K562 (cell line): Measurements from ENCODE around the gene RNF17. TPM values are rescaled to one million over a fixed set of nuclear protein-coding genes. Genes with fewer than 3 reads are reported as not detected.

ENCODE experiments used
- ATAC-seq: fragments of 200-7000 bp; cut with Tn5 transposase; 3 replicates; pipeline ENCODE4 v1.9.1; 2020; ENCODE audit warnings: moderate library complexity
- BruUV-seq: library from RNA; stranded (reverse); fragments of 400-500 nt; replicated peaks from 2 replicates; lab custom pipeline; 2021; lab: Mats Ljungman, UMichigan
- CTCF ChIA-PET: fragments of 300-600 bp; formaldehyde crosslinking; extraction: SDS; loops from one replicate; lab custom pipeline; 2021; ENCODE audit warnings: low intra/inter-chr PET ratio; lab: Yijun Ruan, JAX
- POLR2A ChIA-PET: fragments of 300-600, 350-650 bp; sonication (Branson Sonifier 250); formaldehyde crosslinking; extraction: SDS; loops from one replicate; lab custom pipeline; 2021; ENCODE audit warnings: antibody characterized with exemption, inconsistent platforms; lab: Yijun Ruan, JAX
- DNase-seq, 4 experiments: peaks; one replicate each; pipeline versions ENCODE4 v3.0.0 to v3.0.0-alpha.2; 2011 to 2018; ENCODE audit warnings: low spot score in 3 of 4, mixed read lengths in 3 of 4; ENCODE audit errors: extremely low read depth in 1 of 4
- FAIRE-seq: peaks from 2 replicates; lab custom pipeline; 2011; peaks lifted over from hg19 to GRCh38; lab: Jason Lieb, UNC
- H2AFZ ChIP-seq: 2 replicates; pipeline ENCODE4 v1.6.0; 2011; ENCODE audit warnings: low read depth, low read length, control low read depth, inconsistent platforms
- H3K27ac ChIP-seq: fragments of 200-600 bp; 3 replicates; pipeline ENCODE4 v1.8.0; 2011; ENCODE audit warnings: low read depth, mild to moderate bottlenecking, control low read depth, inconsistent platforms, low read length, moderate library complexity, mixed read lengths; ENCODE audit errors: extremely low read depth
- H3K27me3 ChIP-seq, 2 experiments: fragments of 300-600 bp in 1 of 2; 2 replicates in 1 of 2; 3 replicates in 1 of 2; pipeline versions ENCODE4 v1.6.0 to v1.8.0; 2011; ENCODE audit warnings: inconsistent platforms in 2 of 2, low read length in 2 of 2, mild to moderate bottlenecking in 1 of 2, mixed read lengths in 1 of 2, moderate library complexity in 1 of 2; ENCODE audit not compliant: control insufficient read depth in 2 of 2, insufficient read depth in 2 of 2
- H3K36me3 ChIP-seq: fragments of 300-600 bp; 3 replicates; pipeline ENCODE4 v1.8.0; 2011; ENCODE audit warnings: mild to moderate bottlenecking, low read length, inconsistent platforms; ENCODE audit not compliant: control insufficient read depth, insufficient read depth
- H3K4me1 ChIP-seq, 2 experiments: fragments of 200-600 bp in 1 of 2; replicated peaks in 1 of 2; 2 replicates in 1 of 2; 3 replicates in 1 of 2; pipeline versions ENCODE4 v1.5.1 to v1.8.0; 2011; ENCODE audit warnings: inconsistent platforms in 2 of 2, low read length in 2 of 2, mild to moderate bottlenecking in 1 of 2, mixed read lengths in 1 of 2, moderate library complexity in 1 of 2; ENCODE audit not compliant: control insufficient read depth in 2 of 2, insufficient read depth in 2 of 2
- H3K4me2 ChIP-seq: 2 replicates; pipeline ENCODE4 v1.6.1; 2011; ENCODE audit warnings: low read length, control low read depth, inconsistent platforms, mixed read lengths; ENCODE audit not compliant: insufficient read depth
- H3K4me3 ChIP-seq: fragments of 200-600 bp; sonication (generic), shearing (Covaris generic); 2 replicates; pipeline ENCODE4 v1.5.1; 2016; ENCODE audit warnings: control low read depth, inconsistent platforms
- H3K79me2 ChIP-seq: fragments of 200-600 bp; 3 replicates; pipeline ENCODE4 v1.8.0; 2011; ENCODE audit warnings: low read length, inconsistent platforms; ENCODE audit not compliant: control insufficient read depth, insufficient read depth
- H3K9ac ChIP-seq, 2 experiments: 2 replicates each; pipeline versions ENCODE4 v1.6.0 to v1.6.1; 2011; ENCODE audit warnings: low read depth in 2 of 2, low read length in 2 of 2, control low read depth in 1 of 2, inconsistent platforms in 1 of 2, mild to moderate bottlenecking in 1 of 2, mixed read lengths in 1 of 2; ENCODE audit not compliant: insufficient read depth in 1 of 2
- H3K9me1 ChIP-seq: one replicate; pipeline ENCODE4 v1.6.0; 2011; ENCODE audit warnings: inconsistent platforms, mild to moderate bottlenecking, low read length, moderate library complexity; ENCODE audit not compliant: control insufficient read depth, insufficient read depth
- H3K9me3 ChIP-seq: replicated peaks from 2 replicates; pipeline ENCODE4 v1.5.1; 2011; ENCODE audit warnings: low read depth, low read length, inconsistent platforms; ENCODE audit not compliant: control insufficient read depth, insufficient read depth
- H4K20me1 ChIP-seq: replicated peaks from 2 replicates; pipeline ENCODE4 v1.6.1; 2011; ENCODE audit warnings: low read length, inconsistent platforms, mixed read lengths; ENCODE audit not compliant: control insufficient read depth, insufficient read depth
- SMARCC2 ChIP-seq: fragments of 450-650 bp; IDR thresholded peaks from 2 replicates; pipeline ENCODE4 v1.6.1; 2017; ENCODE audit warnings: antibody characterized with exemption, moderate library complexity, mild to moderate bottlenecking, low read depth
- SMARCE1 ChIP-seq: fragments of 450-650 bp; IDR thresholded peaks from 2 replicates; pipeline ENCODE4 v1.7.1; 2016; ENCODE audit warnings: mild to moderate bottlenecking
- SOX6 ChIP-seq: fragments of 450-650 bp; IDR thresholded peaks from 2 replicates; pipeline ENCODE4 v1.6.1; 2014; ENCODE audit warnings: mild to moderate bottlenecking
- STAT5B ChIP-seq: fragments of 250-450 bp; sonication (Bioruptor Pico); IDR thresholded peaks from 2 replicates; pipeline ENCODE4 v1.8.0; 2021; ENCODE audit warnings: mild to moderate bottlenecking, inconsistent platforms
- TCF7 ChIP-seq: sonication (generic); IDR thresholded peaks from 2 replicates; pipeline ENCODE4 v1.6.1; 2016; ENCODE audit warnings: antibody characterized with exemption, borderline replicate concordance
- THRAP3 ChIP-seq: fragments of 450-650 bp; IDR thresholded peaks from 2 replicates; pipeline ENCODE4 v1.6.1; 2016; ENCODE audit warnings: mild to moderate bottlenecking, inconsistent platforms, borderline replicate concordance
- U2AF1 ChIP-seq: fragments of 200-400 bp; formaldehyde crosslinking; optimal IDR thresholded peaks from 2 replicates; pipeline ENCODE3; 2017; ENCODE audit warnings: mild to moderate bottlenecking, low read depth, low read length, moderate library complexity
- ZFX ChIP-seq: sonication (generic); formaldehyde crosslinking; IDR thresholded peaks from 2 replicates; pipeline ENCODE4 v1.8.0; 2022; ENCODE audit warnings: mild to moderate bottlenecking, missing genetic modification reagents, moderate library complexity
- ZNF165 ChIP-seq: fragments of 250-450 bp; sonication (Bioruptor Pico); IDR thresholded peaks from 2 replicates; pipeline ENCODE4 v1.4.0; 2020; ENCODE audit warnings: borderline replicate concordance
- ZNF263 ChIP-seq: sonication (generic); formaldehyde crosslinking; IDR thresholded peaks from 2 replicates; pipeline ENCODE4 v1.8.0; 2022; ENCODE audit warnings: mild to moderate bottlenecking, missing genetic modification reagents, borderline replicate concordance
- WGBS: fragments of 100-300 bp; shearing (Covaris generic); methylation state at CpG from one replicate; pipeline ENCODE4 v1.1.6; 2016; ENCODE audit warnings: low coverage, mixed read lengths; ENCODE audit not compliant: insufficient coverage; ENCODE audit errors: missing lambda C conversion rate; 5-methylcytosine and 5-hydroxymethylcytosine counted together
- in situ Hi-C: fragments of 300-500 bp; cut with MboI; formaldehyde crosslinking; loops from 4 replicates; pipeline ENCODE4 v1.15.0; 2018; ENCODE audit warnings: inconsistent platforms, mixed read lengths
- intact Hi-C: fragments of 100-400 bp; cut with micrococcal nuclease; formaldehyde crosslinking; loops from 2 replicates; pipeline ENCODE4 v1.14.2; 2022
- polyA plus RNA-seq, 8 experiments: library from polyadenylated mRNA; depleted of rRNA in 4 of 8; stranded (reverse) in 5 of 8; unstranded in 3 of 8; fragments of >200 nt; fragmentation: Nextera tagmentation in 2 of 8; fragmentation: Illumina TruSeq in 1 of 8; extraction: Ambion mirVana in 2 of 8; extraction: Trizol in 1 of 8; gene quantifications; 2 replicates each; pipeline versions ENCODE4 v1.2.1 to v1.2.3, GENCODE V29; 2011 to 2014; ENCODE audit warnings: inconsistent platforms in 1 of 8, missing spikeins in 1 of 8
- total RNA-seq, 7 experiments: library from RNA; depleted of rRNA in 6 of 7; stranded (reverse); fragments of >200 nt in 6 of 7; fragmentation: Illumina TruSeq in 2 of 7; extraction: Trizol in 2 of 7; gene quantifications; 2 replicates each; pipeline versions ENCODE4 v1.2.1 to v1.2.3, GENCODE V29; 2011 to 2021; ENCODE audit warnings: low replicate concordance in 1 of 7
- TF ChIP-seq, protein P1 (sequence below): sonication (generic); formaldehyde crosslinking; IDR thresholded peaks from 2 replicates; pipeline ENCODE4 v1.8.1; 2023; ENCODE audit warnings: mild to moderate bottlenecking, missing genetic modification reagents, moderate library complexity
- TF ChIP-seq, protein P2 (sequence below), 2 experiments: fragments of 450-650 bp; conservative IDR thresholded peaks; 2 replicates each; pipeline ENCODE4 v1.6.1; 2017; ENCODE audit warnings: mild to moderate bottlenecking in 2 of 2, moderate library complexity in 2 of 2
- TF ChIP-seq, protein P3 (sequence below): fragments of 250-450 bp; sonication (Bioruptor Pico); IDR thresholded peaks from 2 replicates; pipeline ENCODE4 v1.4.0; 2020; ENCODE audit warnings: mild to moderate bottlenecking, moderate library complexity
- TF ChIP-seq, protein P4 (sequence below): fragments of 450-650 bp; IDR thresholded peaks from 2 replicates; pipeline ENCODE4 v1.6.1; 2018; ENCODE audit warnings: mild to moderate bottlenecking, low read depth; ENCODE audit not compliant: partially characterized antibody
- TF ChIP-seq, protein P5 (sequence below): conservative IDR thresholded peaks from 2 replicates; pipeline ENCODE4 v1.6.1; 2011; ENCODE audit warnings: low read depth, mild to moderate bottlenecking, low read length; ENCODE audit not compliant: control insufficient read depth

RNF17 gene
- total and polyA plus RNA-seq, 9 of the 15 experiments (the other 6 are each of a cell fraction or from before 2014, with no cell fraction given), result 0.11 to 0.90 (median 0.58) TPM

DNA sequence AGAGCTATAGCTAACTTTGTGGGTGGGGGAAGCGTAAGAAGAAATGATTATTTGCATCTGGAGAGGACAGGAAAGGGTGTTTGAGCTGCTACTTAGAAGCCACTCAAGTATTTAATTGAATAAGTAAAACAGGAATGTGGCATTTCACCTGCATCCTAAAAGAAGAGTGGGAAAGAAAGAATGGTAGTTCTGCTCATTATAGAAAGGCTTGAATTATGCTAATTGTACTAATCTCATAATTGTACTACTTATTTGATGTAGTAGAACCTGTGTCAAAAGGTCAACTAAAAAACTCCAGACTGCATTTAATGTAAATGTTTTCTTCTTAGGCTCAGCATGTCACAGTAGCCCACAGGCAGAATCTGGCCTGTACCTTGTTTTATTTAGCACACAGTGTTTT, 113.6 kb downstream of the RNF17 start (continued):
- TF ChIP-seq, protein P1, sequence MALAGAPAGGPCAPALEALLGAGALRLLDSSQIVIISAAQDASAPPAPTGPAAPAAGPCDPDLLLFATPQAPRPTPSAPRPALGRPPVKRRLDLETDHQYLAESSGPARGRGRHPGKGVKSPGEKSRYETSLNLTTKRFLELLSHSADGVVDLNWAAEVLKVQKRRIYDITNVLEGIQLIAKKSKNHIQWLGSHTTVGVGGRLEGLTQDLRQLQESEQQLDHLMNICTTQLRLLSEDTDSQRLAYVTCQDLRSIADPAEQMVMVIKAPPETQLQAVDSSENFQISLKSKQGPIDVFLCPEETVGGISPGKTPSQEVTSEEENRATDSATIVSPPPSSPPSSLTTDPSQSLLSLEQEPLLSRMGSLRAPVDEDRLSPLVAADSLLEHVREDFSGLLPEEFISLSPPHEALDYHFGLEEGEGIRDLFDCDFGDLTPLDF, result no peak
- TF ChIP-seq, protein P2, sequence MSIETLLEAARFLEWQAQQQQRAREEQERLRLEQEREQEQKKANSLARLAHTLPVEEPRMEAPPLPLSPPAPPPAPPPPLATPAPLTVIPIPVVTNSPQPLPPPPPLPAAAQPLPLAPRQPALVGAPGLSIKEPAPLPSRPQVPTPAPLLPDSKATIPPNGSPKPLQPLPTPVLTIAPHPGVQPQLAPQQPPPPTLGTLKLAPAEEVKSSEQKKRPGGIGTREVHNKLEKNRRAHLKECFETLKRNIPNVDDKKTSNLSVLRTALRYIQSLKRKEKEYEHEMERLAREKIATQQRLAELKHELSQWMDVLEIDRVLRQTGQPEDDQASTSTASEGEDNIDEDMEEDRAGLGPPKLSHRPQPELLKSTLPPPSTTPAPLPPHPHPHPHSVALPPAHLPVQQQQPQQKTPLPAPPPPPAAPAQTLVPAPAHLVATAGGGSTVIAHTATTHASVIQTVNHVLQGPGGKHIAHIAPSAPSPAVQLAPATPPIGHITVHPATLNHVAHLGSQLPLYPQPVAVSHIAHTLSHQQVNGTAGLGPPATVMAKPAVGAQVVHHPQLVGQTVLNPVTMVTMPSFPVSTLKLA (conservative IDR thresholded peaks at IDR 0.05), result no peak
- no peak for TF ChIP-seq SOX6
- no peak for TF ChIP-seq SMARCE1
- TF ChIP-seq, all 486 proteins: peak for 0

DNA sequence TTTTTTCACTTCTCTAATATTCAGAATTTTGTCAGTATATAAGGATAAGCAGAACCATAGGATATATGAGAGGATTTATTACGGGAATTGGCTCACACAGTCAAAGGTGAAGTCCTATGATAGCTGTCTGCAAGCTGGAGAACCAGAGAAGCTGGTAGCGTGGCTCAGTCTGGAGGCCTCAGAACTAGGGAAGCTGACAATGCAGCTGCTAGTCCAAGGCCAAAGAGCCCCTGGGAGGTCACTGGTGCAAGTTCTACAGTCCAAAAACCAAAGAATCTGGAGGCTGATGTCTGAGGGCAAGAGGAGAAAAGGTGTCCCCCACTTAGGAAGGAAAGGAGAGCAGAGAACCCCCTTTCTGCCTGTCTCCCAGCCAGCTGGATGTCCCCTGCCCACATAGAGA, 114.4 kb downstream of the RNF17 start:
- Histone ChIP-seq H3K9ac (no peak overlapping the region), H3K9me1 (no peaks in the 10 kb centered on the region), H3K4me2 (no peak overlapping the region), H3K79me2 (no peaks in the 10 kb centered on the region), H3K27me3 (no peaks in the 10 kb centered on the region), H3K27ac (no peak overlapping the region), H2AFZ (no peak overlapping the region), H3K36me3 (peaks cover 8% of the 10 kb centered on the region; the same call in 1 of the 3 replicates), H4K20me1 (no peaks in the 10 kb centered on the region), H3K9me3 (no peaks in the 10 kb centered on the region), H3K4me3 (no peak overlapping the region), H3K4me1 (no peaks in the 10 kb centered on the region)
- 54% methylated on average over 2 of the region's 2 CpGs for WGBS
- ChIA-PET POLR2A (no interaction called here), CTCF (no interaction called here)
- intact Hi-C loops, result no loop called here
- ATAC-seq (no peak), FAIRE-seq (no peak), DNase-seq (no peak)
- no TSS peak for BruUV-seq
- in situ Hi-C loops, result no loop called here
- TF ChIP-seq, protein P3, sequence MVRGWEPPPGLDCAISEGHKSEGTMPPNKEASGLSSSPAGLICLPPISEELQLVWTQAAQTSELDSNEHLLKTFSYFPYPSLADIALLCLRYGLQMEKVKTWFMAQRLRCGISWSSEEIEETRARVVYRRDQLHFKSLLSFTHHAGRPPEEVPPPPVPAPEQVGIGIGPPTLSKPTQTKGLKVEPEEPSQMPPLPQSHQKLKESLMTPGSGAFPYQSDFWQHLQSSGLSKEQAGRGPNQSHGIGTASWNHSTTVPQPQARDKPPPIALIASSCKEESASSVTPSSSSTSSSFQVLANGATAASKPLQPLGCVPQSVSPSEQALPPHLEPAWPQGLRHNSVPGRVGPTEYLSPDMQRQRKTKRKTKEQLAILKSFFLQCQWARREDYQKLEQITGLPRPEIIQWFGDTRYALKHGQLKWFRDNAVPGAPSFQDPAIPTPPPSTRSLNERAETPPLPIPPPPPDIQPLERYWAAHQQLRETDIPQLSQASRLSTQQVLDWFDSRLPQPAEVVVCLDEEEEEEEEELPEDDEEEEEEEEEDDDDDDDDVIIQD (CRISPR knock-in tag), result no peak
- TF ChIP-seq THRAP3, result no peak
- no peak for TF ChIP-seq TCF7
- TF ChIP-seq, protein P4, sequence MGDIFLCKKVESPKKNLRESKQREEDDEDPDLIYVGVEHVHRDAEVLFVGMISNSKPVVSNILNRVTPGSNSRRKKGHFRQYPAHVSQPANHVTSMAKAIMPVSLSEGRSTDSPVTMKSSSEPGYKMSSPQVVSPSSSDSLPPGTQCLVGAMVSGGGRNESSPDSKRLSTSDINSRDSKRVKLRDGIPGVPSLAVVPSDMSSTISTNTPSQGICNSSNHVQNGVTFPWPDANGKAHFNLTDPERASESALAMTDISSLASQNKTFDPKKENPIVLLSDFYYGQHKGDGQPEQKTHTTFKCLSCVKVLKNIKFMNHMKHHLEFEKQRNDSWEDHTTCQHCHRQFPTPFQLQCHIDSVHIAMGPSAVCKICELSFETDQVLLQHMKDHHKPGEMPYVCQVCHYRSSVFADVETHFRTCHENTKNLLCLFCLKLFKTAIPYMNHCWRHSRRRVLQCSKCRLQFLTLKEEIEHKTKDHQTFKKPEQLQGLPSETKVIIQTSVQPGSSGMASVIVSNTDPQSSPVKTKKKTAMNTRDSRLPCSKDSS, result no peak
- TF ChIP-seq, protein P5, sequence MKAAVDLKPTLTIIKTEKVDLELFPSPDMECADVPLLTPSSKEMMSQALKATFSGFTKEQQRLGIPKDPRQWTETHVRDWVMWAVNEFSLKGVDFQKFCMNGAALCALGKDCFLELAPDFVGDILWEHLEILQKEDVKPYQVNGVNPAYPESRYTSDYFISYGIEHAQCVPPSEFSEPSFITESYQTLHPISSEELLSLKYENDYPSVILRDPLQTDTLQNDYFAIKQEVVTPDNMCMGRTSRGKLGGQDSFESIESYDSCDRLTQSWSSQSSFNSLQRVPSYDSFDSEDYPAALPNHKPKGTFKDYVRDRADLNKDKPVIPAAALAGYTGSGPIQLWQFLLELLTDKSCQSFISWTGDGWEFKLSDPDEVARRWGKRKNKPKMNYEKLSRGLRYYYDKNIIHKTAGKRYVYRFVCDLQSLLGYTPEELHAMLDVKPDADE, result no peak
- TF ChIP-seq ZFX, result no peak
- TF ChIP-seq U2AF1, result no peak
- no peak for TF ChIP-seq ZNF165
- TF ChIP-seq SMARCC2, result no peak
- no peak for TF ChIP-seq STAT5B (CRISPR knock-in tag)
- no peak for TF ChIP-seq ZNF263
